ENCODE results near the gene GBP6. TPM values are rescaled to one million over a fixed set of nuclear protein-coding genes. Genes with fewer than 3 reads are reported as not detected.
"Not testable (repeated sequence)": the region's sequence is repeated elsewhere in the genome, so short reads cannot be mapped to it uniquely, and the experiment has no call there.

Gene GBP6
- polyA plus RNA-seq, 1 experiment, result not detected

DNA sequence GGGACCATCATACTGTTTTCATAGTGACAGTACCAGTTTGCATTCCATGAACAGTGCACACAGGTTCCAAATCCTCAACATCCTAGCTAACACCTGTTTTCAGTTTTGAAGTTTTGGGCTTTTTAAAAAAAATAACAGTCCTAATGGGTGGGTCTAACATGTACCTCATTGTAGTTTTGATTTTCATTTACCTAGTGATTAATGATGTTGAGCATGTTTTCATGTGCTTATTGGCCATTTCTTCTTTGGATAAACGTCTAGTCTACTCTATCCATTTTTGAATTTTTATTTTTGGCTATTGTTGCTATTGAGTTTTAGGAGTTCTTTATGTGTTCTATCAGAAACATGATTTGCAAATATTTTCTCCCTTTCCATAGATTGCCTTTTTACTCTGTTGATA lies 3.4 kb downstream of the GBP6 start:
- ChIA-PET CTCF (interaction anchor here (1.1 to 2.6 kb wide), 2 partner anchors 9 to 281 kb away, joined by 4 to 10 read pairs; no protein-coding TSS in a partner anchor), POLR2A (no interaction called here)
- H3K27me3 ChIP-seq (ENCODE audit: control insufficient read depth, insufficient read depth, low read length), result no peaks in the 10 kb centered on the region
- no peaks in the 10 kb centered on the region for H3K9me3 ChIP-seq (ENCODE audit: control insufficient read depth, insufficient read depth, low read length)
- TF ChIP-seq, protein P1, sequence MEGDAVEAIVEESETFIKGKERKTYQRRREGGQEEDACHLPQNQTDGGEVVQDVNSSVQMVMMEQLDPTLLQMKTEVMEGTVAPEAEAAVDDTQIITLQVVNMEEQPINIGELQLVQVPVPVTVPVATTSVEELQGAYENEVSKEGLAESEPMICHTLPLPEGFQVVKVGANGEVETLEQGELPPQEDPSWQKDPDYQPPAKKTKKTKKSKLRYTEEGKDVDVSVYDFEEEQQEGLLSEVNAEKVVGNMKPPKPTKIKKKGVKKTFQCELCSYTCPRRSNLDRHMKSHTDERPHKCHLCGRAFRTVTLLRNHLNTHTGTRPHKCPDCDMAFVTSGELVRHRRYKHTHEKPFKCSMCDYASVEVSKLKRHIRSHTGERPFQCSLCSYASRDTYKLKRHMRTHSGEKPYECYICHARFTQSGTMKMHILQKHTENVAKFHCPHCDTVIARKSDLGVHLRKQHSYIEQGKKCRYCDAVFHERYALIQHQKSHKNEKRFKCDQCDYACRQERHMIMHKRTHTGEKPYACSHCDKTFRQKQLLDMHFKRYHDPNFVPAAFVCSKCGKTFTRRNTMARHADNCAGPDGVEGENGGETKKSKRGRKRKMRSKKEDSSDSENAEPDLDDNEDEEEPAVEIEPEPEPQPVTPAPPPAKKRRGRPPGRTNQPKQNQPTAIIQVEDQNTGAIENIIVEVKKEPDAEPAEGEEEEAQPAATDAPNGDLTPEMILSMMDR (IDR thresholded peaks at IDR 0.05; ENCODE audit: low read depth, low read length), result no peak
- H3K4me3 ChIP-seq (ENCODE audit: low read depth, low read length), result no peak overlapping the region
- no peak for DNase-seq (ENCODE audit: low read depth, low spot score)
- no peak overlapping the region for H3K27ac ChIP-seq (ENCODE audit: low read depth, low read length)

GRCh38 chr1:89369331-89369730 lies 5.5 kb downstream of the GBP6 start:
- ChIA-PET CTCF (no interaction called here), POLR2A (no interaction called here)
- Histone ChIP-seq H3K27me3 (ENCODE audit: control insufficient read depth, insufficient read depth, low read length) (no peaks in the 10 kb centered on the region), H3K27ac (ENCODE audit: low read depth, low read length) (no peak overlapping the region), H3K4me3 (ENCODE audit: low read depth, low read length) (no peak overlapping the region), H3K9me3 (ENCODE audit: control insufficient read depth, insufficient read depth, low read length) (no peaks in the 10 kb centered on the region)
- no peak for DNase-seq (ENCODE audit: low read depth, low spot score)
- TF ChIP-seq, protein P1 (IDR thresholded peaks at IDR 0.05; ENCODE audit: low read depth, low read length), result no peak

GRCh38 chr1:89373810-89374209 lies 10.0 kb downstream of the GBP6 start:
- H3K4me3 ChIP-seq (ENCODE audit: low read depth, low read length); H3K27me3 ChIP-seq (ENCODE audit: control insufficient read depth, insufficient read depth, low read length); H3K9me3 ChIP-seq (ENCODE audit: control insufficient read depth, insufficient read depth, low read length); DNase-seq (ENCODE audit: low read depth, low spot score); H3K27ac ChIP-seq (ENCODE audit: low read depth, low read length); CTCF ChIA-PET; POLR2A ChIA-PET: not testable (repeated sequence)

GRCh38 chr1:89378001-89378400 lies 14.1 kb downstream of the GBP6 start:
- TF ChIP-seq, protein P1 (IDR thresholded peaks at IDR 0.05; ENCODE audit: low read depth, low read length), result no peak
- ChIA-PET POLR2A (no interaction called here), CTCF (interaction anchor here (1.1 kb wide), 1 partner anchor 20 kb away, joined by 3 read pairs; no protein-coding TSS in a partner anchor)
- Histone ChIP-seq H3K27me3 (ENCODE audit: control insufficient read depth, insufficient read depth, low read length) (no peaks in the 10 kb centered on the region), H3K4me3 (ENCODE audit: low read depth, low read length) (no peak overlapping the region), H3K9me3 (ENCODE audit: control insufficient read depth, insufficient read depth, low read length) (no peaks in the 10 kb centered on the region), H3K27ac (ENCODE audit: low read depth, low read length) (no peak overlapping the region)
- DNase-seq (ENCODE audit: low read depth, low spot score), result no peak

DNA sequence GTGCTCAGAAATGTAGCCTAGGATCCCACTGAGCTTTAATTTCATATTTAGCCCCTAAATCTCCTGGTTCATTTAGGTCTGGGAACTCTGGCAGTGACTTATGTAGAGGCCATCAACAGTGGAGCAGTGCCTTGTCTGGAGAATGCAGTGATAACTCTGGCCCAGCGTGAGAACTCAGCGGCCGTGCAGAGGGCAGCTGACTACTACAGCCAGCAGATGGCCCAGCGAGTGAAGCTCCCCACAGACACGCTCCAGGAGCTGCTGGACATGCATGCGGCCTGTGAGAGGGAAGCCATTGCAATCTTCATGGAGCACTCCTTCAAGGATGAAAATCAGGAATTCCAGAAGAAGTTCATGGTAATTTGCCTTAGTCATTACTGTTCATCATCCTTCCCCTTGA lies 17.8 kb downstream of the GBP6 start:
- TF ChIP-seq, protein P1 (IDR thresholded peaks at IDR 0.05; ENCODE audit: low read depth, low read length), result no peak
- no peaks in the 10 kb centered on the region for H3K27me3 ChIP-seq (ENCODE audit: control insufficient read depth, insufficient read depth, low read length)
- ChIA-PET CTCF (no interaction called here), POLR2A (no interaction called here)
- no peaks in the 10 kb centered on the region for H3K9me3 ChIP-seq (ENCODE audit: control insufficient read depth, insufficient read depth, low read length)
- H3K4me3 ChIP-seq (ENCODE audit: low read depth, low read length), result no peak overlapping the region
- no peak for DNase-seq (ENCODE audit: low read depth, low spot score)
- no peak overlapping the region for H3K27ac ChIP-seq (ENCODE audit: low read depth, low read length)

GRCh38 chr1:89382479-89382878 lies 18.6 kb downstream of the GBP6 start:
- no peaks in the 10 kb centered on the region for H3K9me3 ChIP-seq (ENCODE audit: control insufficient read depth, insufficient read depth, low read length)
- H3K4me3 ChIP-seq (ENCODE audit: low read depth, low read length), result no peak overlapping the region
- H3K27ac ChIP-seq (ENCODE audit: low read depth, low read length), result no peak overlapping the region
- no peak for DNase-seq (ENCODE audit: low read depth, low spot score)
- CTCF ChIA-PET, result no interaction called here
- TF ChIP-seq, protein P1 (IDR thresholded peaks at IDR 0.05; ENCODE audit: low read depth, low read length), result no peak
- no peaks in the 10 kb centered on the region for H3K27me3 ChIP-seq (ENCODE audit: control insufficient read depth, insufficient read depth, low read length)
- POLR2A ChIA-PET, result no interaction called here

All from AG04450 (cell line).